Activated CD8-positive, alpha-beta T cell treated with anti-CD3 and anti-CD28 coated beads for 36 hours (primary cell): ENCODE measurements around the gene SOX8. TPM values are rescaled to one million over a fixed set of nuclear protein-coding genes. Genes with fewer than 3 reads are reported as not detected.

Experiments used
- ATAC-seq: fragments of 200-7000 bp; cut with Tn5 transposase; one replicate; pipeline ENCODE4 v1.10.0; 2021; ENCODE audit warnings: mild to moderate bottlenecking, moderate library complexity
- CTCF ChIA-PET: fragments of 350-600 bp; sonication (Branson Sonifier 250); formaldehyde crosslinking; loops from one replicate; lab custom pipeline; 2021; ENCODE audit warnings: antibody characterized with exemption; lab: Charles Lee
- POLR2A ChIA-PET: fragments of 350-600 bp; sonication (Branson Sonifier 250); formaldehyde crosslinking; loops from one replicate; lab custom pipeline; 2021; ENCODE audit warnings: antibody characterized with exemption; lab: Charles Lee
- DNase-seq: peaks from one replicate; pipeline ENCODE4 v3.0.0-alpha.2; 2020
- H3K27ac Mint-ChIP-seq: one replicate; pipeline ENCODE4 v1.8.0; 2021; ENCODE audit warnings: mild to moderate bottlenecking, mixed read lengths
- H3K27me3 Mint-ChIP-seq: one replicate; pipeline ENCODE4 v1.8.0; 2021; ENCODE audit warnings: mixed read lengths
- H3K36me3 Mint-ChIP-seq: one replicate; pipeline ENCODE4 v1.8.0; 2021; ENCODE audit warnings: low read depth, mixed read lengths
- H3K4me1 Mint-ChIP-seq: one replicate; pipeline ENCODE4 v1.8.0; 2021; ENCODE audit warnings: low read depth, mixed read lengths
- H3K4me3 Mint-ChIP-seq: one replicate; pipeline ENCODE4 v1.8.0; 2021; ENCODE audit warnings: mild to moderate bottlenecking, moderate library complexity, mixed read lengths
- H3K9me3 Mint-ChIP-seq: one replicate; pipeline ENCODE4 v1.8.0; 2021; ENCODE audit warnings: mixed read lengths
- intact Hi-C: fragments of 100-400 bp; cut with micrococcal nuclease; formaldehyde crosslinking; loops from one replicate; pipeline ENCODE4 v1.10.0; 2022
- total RNA-seq, 2 experiments: library from RNA; stranded (reverse); gene quantifications; one replicate each; pipeline ENCODE4 v1.2.3, GENCODE V29; 2021
- TF ChIP-seq, protein P1 (sequence below): fragments of 200-600 bp; IDR thresholded peaks from one replicate; pipeline ENCODE4 v1.8.0; 2022; ENCODE audit warnings: antibody characterized with exemption, mild to moderate bottlenecking

Gene SOX8
- total RNA-seq, 2 experiments from 2014 or later: 1.6 to 2.1 TPM

GRCh38 chr16:1018447-1019198 is 37.1 kb downstream of the SOX8 start:
- no peaks in the 10 kb centered on the region for H3K9me3 Mint-ChIP-seq
- intact Hi-C loops: no loop called here
- no peak overlapping the region for H3K27ac Mint-ChIP-seq
- CTCF ChIA-PET: interaction anchor here (1.5 kb wide), 1 partner anchor 84 kb away, joined by 3 read pairs; no protein-coding TSS in a partner anchor
- no peaks in the 10 kb centered on the region for H3K4me1 Mint-ChIP-seq
- no peaks in the 10 kb centered on the region for H3K36me3 Mint-ChIP-seq
- no peak overlapping the region for H3K4me3 Mint-ChIP-seq
- no peak for ATAC-seq
- no peaks in the 10 kb centered on the region for H3K27me3 Mint-ChIP-seq
- no peak for DNase-seq
- POLR2A ChIA-PET: no interaction called here
- TF ChIP-seq, protein P1, sequence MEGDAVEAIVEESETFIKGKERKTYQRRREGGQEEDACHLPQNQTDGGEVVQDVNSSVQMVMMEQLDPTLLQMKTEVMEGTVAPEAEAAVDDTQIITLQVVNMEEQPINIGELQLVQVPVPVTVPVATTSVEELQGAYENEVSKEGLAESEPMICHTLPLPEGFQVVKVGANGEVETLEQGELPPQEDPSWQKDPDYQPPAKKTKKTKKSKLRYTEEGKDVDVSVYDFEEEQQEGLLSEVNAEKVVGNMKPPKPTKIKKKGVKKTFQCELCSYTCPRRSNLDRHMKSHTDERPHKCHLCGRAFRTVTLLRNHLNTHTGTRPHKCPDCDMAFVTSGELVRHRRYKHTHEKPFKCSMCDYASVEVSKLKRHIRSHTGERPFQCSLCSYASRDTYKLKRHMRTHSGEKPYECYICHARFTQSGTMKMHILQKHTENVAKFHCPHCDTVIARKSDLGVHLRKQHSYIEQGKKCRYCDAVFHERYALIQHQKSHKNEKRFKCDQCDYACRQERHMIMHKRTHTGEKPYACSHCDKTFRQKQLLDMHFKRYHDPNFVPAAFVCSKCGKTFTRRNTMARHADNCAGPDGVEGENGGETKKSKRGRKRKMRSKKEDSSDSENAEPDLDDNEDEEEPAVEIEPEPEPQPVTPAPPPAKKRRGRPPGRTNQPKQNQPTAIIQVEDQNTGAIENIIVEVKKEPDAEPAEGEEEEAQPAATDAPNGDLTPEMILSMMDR: no peak

GRCh38 chr16:1019231-1020090 is 37.9 kb downstream of the SOX8 start:
- no peak overlapping the region for H3K27ac Mint-ChIP-seq
- no peaks in the 10 kb centered on the region for H3K27me3 Mint-ChIP-seq
- TF ChIP-seq, protein P1: no peak
- H3K4me3 Mint-ChIP-seq: no peak overlapping the region
- no peaks in the 10 kb centered on the region for H3K36me3 Mint-ChIP-seq
- no peak for DNase-seq
- intact Hi-C loops: no loop called here
- CTCF ChIA-PET: interaction anchor here (1.5 kb wide), 1 partner anchor 83 kb away, joined by 3 read pairs; no protein-coding TSS in a partner anchor
- H3K9me3 Mint-ChIP-seq: no peaks in the 10 kb centered on the region
- ATAC-seq: no peak
- H3K4me1 Mint-ChIP-seq: no peaks in the 10 kb centered on the region
- POLR2A ChIA-PET: no interaction called here

GRCh38 chr16:1020091-1020399 is 38.5 kb downstream of the SOX8 start:
- Mint-ChIP-seq H3K27ac (no peak overlapping the region), H3K36me3 (no peaks in the 10 kb centered on the region), H3K4me1 (no peaks in the 10 kb centered on the region), H3K4me3 (no peak overlapping the region), H3K9me3 (no peaks in the 10 kb centered on the region), H3K27me3 (no peaks in the 10 kb centered on the region)
- DNase-seq (no peak), ATAC-seq (no peak)
- intact Hi-C loops: no loop called here
- ChIA-PET POLR2A (no interaction called here), CTCF (interaction anchor here (1.5 kb wide), 1 partner anchor 83 kb away, joined by 3 read pairs; no protein-coding TSS in a partner anchor)
- TF ChIP-seq, protein P1: no peak

DNA sequence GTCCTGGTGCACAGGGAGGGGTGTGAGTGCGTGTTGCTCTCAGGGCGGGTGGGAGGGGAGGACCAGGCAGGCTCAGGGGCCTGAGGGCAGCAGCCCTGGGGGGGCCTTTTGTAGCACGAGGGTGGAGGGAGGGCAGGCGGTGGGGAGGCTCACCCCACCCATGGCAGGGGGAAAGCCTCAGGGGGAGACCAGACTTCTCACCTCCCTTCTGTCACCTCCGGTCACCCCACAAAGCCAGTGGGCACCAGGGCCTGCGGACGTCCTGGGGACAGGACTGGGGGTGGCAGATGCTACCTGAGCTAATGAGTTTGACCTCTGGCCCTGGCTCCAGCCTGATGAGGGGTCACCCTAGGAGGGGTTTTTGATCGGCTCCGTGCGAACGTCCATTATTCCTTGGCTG is 39.0 kb downstream of the SOX8 start:
- H3K4me1 Mint-ChIP-seq: no peaks in the 10 kb centered on the region
- POLR2A ChIA-PET: no interaction called here

More for the DNA sequence above, 39.0 kb downstream of the SOX8 start:
- intact Hi-C loops: no loop called here
- H3K4me3 Mint-ChIP-seq: no peak overlapping the region
- no peaks in the 10 kb centered on the region for H3K36me3 Mint-ChIP-seq
- H3K27me3 Mint-ChIP-seq: no peaks in the 10 kb centered on the region
- ATAC-seq: no peak
- no peaks in the 10 kb centered on the region for H3K9me3 Mint-ChIP-seq
- no peak for DNase-seq
- H3K27ac Mint-ChIP-seq: no peak overlapping the region
- CTCF ChIA-PET: interaction anchor here (1.5 kb wide), 1 partner anchor 37 kb away, joined by 4 read pairs; no protein-coding TSS in a partner anchor
- TF ChIP-seq, protein P1: no peak
